G401.6 (cell line): ENCODE data around the gene GPC6.

ENCODE experiments used
- FAIRE-seq: peaks from 2 replicates; lab custom pipeline; 2012; peaks lifted over from hg19 to GRCh38; lab: Jason Lieb, UNC

Gene GPC6

GRCh38 chr13:93789058-93789457 lies 562.5 kb downstream of the GPC6 start:
- FAIRE-seq = no peak

- FAIRE-seq = no peak
Observed at GRCh38 chr13:93794197-93794885, 567.7 kb downstream of the GPC6 start.

GRCh38 chr13:93797463-93797862 lies 570.9 kb downstream of the GPC6 start:
- no peak for FAIRE-seq

GRCh38 chr13:93800342-93800741 lies 573.7 kb downstream of the GPC6 start:
- no peak for FAIRE-seq

GRCh38 chr13:93805736-93806135 lies 579.1 kb downstream of the GPC6 start:
- FAIRE-seq = no peak

- no peak for FAIRE-seq
Observed at GRCh38 chr13:93806861-93807260, 580.3 kb downstream of the GPC6 start.

- no peak for FAIRE-seq
Observed at GRCh38 chr13:93810264-93810663, 583.7 kb downstream of the GPC6 start.

GRCh38 chr13:93811071-93811737 lies 584.6 kb downstream of the GPC6 start:
- no peak for FAIRE-seq

GRCh38 chr13:93811738-93812112 lies 585.1 kb downstream of the GPC6 start:
- FAIRE-seq = no peak

GRCh38 chr13:93814658-93815057 lies 588.1 kb downstream of the GPC6 start:
- no peak for FAIRE-seq

- FAIRE-seq = no peak
Observed at GRCh38 chr13:93818345-93818744, 591.7 kb downstream of the GPC6 start.

GRCh38 chr13:93819331-93819890 lies 592.8 kb downstream of the GPC6 start:
- no peak for FAIRE-seq

GRCh38 chr13:93824286-93824685 lies 597.7 kb downstream of the GPC6 start:
- no peak for FAIRE-seq

- no peak for FAIRE-seq
Observed at GRCh38 chr13:93834051-93834450, 607.4 kb downstream of the GPC6 start.

- FAIRE-seq = no peak
Observed at GRCh38 chr13:93843082-93843481, 616.5 kb downstream of the GPC6 start.

- FAIRE-seq = no peak
Observed at GRCh38 chr13:93847162-93847561, 620.6 kb downstream of the GPC6 start.

- FAIRE-seq = no peak
Observed at GRCh38 chr13:93848247-93848646, 621.6 kb downstream of the GPC6 start.

GRCh38 chr13:93851236-93851635 lies 624.6 kb downstream of the GPC6 start:
- no peak for FAIRE-seq

GRCh38 chr13:93853912-93854311 lies 627.3 kb downstream of the GPC6 start:
- FAIRE-seq = no peak

GRCh38 chr13:93857126-93857525 lies 630.5 kb downstream of the GPC6 start:
- FAIRE-seq = no peak

- FAIRE-seq = no peak
Observed at GRCh38 chr13:93859716-93860115, 633.1 kb downstream of the GPC6 start.

GRCh38 chr13:93861818-93862217 lies 635.2 kb downstream of the GPC6 start:
- no peak for FAIRE-seq

- no peak for FAIRE-seq
Observed at GRCh38 chr13:93862259-93862658, 635.7 kb downstream of the GPC6 start.

GRCh38 chr13:93865235-93865634 lies 638.6 kb downstream of the GPC6 start:
- no peak for FAIRE-seq
